Measurements from ENCODE around the gene FMNL2. TPM values are rescaled to one million over a fixed set of nuclear protein-coding genes. Genes with fewer than 3 reads are reported as not detected.
A peak's percentile ranks its signal among the peaks of the same experiment; 100 is the strongest.

The FMNL2 gene
- total RNA-seq, 1 donor from 2014 or later: 56.6 TPM

DNA sequence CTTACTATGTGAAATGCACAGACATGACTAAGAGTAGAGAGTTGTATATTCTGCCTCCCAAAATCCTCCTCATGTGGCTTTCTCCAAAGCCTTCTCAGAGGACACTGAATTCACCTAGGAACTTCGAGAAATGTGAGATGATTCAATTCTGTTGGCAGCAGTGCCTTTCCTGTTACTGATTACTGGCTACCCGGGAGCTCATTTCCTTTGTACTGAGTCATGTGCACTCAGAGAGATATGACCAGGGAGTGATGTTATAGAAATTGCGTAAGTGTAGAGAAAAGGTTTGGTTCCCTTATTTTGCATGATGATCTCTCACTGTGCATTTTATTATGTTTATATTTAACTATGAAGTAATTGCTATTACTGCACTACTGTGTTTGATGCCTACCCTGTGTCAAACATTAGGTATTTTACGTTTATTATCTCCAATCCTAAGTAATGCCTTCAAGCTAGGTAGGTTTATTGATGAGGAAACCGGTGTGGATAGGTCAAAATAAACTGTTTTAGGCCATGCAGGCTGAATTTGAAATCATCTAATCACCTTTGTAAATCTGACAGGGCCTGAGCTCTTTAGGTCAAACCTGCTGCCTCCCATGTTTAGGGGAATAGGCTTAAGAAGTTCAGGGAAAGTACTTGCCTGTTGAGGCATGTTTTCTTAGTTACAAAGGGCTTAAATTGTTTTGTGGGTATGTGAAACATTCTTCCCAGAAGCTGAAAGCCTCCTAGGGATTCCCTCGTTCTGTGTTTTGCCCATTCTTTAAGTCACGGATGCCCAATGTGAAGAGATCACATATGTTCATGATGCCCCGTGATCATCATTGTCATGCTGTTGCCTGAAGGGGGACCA, 86.8 kb downstream of the FMNL2 start:
- peak; percentile 85 for DNase-seq (ENCODE audit: extremely low read depth, low read depth, low spot score)

DNA sequence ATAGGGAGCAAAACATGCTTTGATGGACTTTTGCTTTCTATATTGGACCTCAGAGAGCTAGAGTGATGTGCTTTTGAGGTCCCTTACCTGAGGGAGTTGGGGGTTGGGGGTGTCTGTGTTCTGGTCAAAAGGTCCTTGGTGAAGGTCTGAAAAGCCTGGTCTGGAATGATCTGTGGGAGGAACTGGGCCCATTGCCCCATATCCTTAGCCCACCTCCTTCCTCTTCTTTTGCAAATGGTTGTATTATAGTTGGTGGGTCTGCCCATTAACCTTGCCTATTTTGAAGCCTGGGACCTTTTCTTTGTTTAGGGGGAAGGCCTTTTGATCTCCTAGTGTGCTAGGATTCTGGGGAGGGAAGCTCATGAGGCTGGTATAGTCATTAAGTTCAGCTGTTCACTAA, 88.7 kb downstream of the FMNL2 start:
- no peak for DNase-seq (ENCODE audit: extremely low read depth, low read depth, low spot score)

DNA sequence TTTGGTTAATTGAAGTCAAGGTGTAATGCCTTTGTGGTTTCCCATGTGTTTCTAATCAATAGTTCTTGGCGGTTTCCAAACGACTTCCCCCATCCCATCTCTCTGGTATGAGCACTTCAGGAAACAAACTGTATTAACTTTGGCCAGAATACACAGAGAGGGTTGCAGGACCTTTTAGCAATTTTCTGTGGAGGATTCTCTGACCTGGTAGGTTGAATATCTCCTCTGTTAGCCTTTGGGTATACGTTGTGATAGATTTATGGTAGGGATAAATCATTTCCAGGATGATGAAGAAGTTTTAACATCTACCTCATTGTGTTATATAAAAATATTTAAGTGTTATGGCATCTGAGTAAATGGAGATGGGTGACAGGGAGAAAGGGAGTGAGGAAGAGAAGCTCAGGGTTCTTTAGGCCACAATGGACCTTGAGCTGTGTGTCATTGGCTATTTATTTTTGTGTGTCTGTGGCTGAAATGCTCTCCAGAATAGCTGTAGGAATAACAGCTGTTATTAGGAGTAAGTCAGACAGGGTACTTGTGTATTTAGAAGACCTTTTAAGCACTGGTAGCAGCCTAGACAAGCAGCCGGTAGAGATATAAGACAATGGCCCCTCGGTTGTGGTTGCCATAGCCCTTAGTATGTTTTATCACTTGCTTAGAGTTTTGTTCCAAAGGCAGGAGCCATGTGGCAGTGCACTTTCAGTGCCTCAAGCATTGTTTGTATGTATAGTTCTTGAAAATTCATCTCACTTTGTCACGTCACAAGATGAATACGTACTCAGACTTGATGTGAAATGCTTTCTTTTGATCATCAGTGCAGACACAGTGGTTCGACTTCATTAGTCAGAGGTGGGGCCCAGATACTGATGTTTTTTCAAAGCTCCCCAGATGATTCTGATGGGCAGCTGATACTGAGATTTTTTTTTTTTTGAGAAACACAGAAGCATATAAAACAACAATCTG, 91.1 kb downstream of the FMNL2 start:
- no peak for DNase-seq (ENCODE audit: extremely low read depth, low read depth, low spot score)

DNA sequence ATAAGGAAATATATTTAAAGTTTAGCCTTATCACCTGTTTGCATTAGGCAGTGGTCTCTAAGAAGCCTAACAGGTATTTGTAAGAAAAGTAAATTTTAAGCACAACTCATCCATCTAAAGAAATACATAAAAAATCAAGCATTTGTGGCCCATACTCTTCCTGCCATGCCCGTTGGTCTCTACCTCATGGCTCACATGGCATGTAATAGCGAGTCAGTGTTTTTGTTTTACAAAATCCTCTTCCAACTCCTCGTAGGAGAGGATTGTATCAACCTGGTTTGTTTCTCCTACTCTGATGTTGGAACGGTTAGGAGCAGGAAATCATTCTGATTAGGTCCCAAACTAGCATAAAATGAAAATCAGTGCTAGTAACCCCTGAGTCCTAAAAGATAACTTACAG, 91.8 kb downstream of the FMNL2 start:
- no peak for DNase-seq (ENCODE audit: extremely low read depth, low read depth, low spot score)

DNA sequence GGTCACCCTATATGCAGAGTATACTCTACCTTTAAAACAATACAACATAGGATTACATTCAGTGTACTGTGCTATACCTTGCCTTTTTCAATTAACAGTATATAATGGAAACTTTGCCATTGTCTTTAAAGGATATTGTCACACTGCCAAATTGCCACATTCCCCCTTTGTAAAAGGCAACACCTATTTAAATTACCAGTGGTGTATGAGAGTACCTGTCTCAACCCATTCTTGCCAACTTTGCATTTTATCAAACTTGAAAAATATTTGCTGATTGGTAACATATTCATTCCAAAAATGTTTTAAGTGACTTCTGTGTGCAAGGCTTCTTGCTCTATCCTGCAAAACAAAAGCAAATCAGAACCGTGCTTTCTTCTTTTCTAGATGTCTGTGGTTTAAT, 92.9 kb downstream of the FMNL2 start:
- no peak for DNase-seq (ENCODE audit: extremely low read depth, low read depth, low spot score)

DNA sequence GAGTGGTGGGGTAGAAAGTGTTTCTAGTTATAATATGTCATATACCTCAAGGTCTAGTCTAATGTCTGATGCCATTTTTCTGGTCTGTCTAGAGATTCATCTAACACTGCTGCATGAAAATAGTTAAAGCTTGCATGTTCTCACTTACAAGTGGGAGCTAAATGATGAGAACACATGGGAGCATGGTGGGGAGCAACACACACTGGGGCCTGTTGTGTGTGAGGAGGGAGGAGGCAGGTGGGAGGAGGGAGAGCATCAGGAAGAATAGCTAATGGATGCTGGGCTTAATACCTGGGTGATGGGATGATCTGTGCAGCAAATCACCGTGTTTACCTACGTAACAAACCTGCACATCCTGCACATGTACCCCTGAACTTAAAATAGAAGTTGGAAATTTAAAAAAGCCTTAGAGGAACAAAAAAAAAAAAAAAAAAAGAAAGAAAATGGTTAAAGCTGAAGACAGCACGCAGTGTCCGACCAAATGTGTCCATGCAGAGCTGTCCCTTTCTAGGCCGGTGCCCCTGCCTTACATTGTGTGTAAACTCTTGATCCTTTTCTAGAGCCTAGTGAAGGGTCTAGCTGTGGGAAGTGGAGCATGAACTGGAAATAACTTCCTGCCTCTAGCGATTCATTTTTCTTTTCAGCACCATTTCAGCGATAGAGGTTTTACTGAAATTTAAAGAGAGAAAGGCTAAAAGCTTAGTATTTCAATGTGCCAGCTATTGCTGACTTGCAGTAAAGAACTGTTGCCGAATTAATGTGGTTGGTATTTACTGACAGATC, 94.0 kb downstream of the FMNL2 start:
- DNase-seq (ENCODE audit: extremely low read depth, low read depth, low spot score): no peak

DNA sequence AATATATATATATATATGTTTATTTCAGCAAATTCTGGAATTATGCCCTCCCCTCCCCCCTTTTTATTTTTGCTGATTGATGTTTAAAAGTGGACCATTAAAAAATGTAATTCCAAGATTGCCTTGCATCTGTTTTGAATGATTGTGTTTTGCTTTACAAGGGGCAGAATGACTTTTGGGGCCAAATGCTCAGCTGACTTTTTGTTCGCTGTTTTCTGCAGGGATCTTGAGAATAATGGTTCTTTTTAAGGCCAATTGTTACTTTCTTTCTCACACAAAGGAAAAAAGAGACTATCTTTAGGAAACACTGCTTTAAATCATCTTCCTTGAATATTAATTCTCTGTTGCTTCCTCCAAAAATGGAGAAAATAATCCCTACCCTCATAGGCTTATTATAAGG, 95.9 kb downstream of the FMNL2 start:
- no peak for DNase-seq (ENCODE audit: extremely low read depth, low read depth, low spot score)

DNA sequence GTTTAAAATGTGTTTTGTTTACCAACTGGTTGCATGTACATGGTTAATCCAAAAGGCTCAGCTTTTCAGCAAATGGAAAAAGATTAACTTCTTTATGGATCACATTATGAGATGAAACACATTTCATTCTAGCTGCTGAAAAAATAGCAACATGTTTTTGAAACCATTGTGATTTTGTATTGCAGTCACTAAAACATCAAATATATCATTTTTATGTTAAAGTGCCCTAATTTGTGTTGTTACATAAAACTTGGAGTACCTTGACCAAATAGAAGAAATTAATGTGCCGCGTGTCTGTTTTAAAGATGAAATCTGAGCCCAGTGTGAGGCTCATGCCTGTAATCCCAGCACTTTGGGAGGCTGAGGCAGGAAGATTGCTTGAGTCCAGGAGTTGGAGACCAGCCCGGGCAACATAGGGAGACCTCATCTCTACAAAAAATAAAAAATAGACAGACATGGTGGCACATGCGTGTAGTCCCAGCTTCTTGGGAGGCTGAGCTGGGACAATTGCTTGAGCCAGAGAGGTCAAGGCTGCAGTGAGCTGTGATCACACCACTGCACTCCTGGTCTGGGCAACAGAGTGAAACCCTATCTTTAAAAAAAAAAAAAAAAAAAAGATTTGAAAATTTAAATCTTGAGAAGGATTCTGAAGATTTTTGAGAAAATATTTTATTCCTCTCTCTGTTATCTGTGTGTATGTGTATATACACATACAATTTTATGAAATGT, 96.6 kb downstream of the FMNL2 start:
- DNase-seq (ENCODE audit: extremely low read depth, low read depth, low spot score): no peak

DNA sequence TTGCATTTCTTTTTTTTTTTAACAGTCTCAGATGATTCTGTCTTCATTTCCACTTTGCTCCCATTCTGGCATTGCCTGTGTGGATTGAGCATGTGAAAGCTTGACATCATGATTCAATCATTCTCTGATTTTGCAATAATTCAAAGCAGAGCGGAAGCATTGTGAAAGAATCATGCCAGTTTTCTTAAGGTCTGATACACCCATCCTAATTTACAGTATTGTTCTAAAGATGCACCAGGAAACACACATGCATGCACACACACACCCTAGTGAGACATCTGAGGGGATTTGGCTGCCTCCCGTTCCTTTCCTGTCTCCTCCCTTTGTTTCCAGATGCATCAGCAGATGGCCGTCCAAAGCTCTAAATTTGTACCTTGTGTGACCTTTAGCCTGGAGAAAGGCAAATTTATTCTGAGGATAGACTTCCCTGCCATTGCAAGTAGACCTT, 97.3 kb downstream of the FMNL2 start:
- DNase-seq (ENCODE audit: extremely low read depth, low read depth, low spot score): no peak

DNA sequence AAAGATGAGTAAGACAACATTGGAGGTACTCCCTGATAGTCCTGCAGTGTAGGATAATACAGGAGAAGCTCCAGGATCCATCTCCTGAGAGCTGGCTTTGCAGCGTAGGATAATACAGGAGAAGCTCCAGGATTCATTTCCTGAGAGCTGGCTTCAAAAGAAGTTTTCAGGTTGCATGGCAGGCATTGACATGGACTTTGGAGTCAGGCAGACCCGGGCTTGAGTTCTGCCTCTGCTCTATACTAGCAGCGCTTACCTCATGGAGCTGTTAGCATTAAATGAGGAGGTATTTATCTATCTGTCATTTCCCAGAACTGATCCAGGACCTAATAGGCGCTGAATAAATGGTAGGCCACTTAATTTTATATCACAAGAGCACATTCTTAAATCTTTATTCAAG, 97.8 kb downstream of the FMNL2 start:
- no peak for DNase-seq (ENCODE audit: extremely low read depth, low read depth, low spot score)

DNA sequence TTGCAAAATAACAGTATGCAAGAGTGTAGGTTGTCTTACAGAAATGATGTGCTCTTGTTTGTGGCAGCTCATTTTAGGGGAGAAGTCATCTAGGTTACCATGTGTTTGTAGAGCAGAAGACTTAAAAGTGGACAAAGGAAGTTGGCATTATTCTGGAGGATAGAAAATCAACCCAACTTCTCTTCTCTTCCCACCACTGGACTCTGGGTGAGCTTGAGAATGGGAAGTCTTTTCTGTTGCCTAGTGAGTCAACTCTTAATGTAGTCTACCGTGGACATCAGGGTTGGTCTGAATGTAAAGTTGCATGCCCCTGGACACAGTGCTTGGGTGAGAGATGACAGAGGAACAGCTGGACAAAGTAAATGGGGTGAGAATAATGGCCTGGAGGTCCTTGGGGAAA, 98.3 kb downstream of the FMNL2 start:
- DNase-seq (ENCODE audit: extremely low read depth, low read depth, low spot score): no peak

DNA sequence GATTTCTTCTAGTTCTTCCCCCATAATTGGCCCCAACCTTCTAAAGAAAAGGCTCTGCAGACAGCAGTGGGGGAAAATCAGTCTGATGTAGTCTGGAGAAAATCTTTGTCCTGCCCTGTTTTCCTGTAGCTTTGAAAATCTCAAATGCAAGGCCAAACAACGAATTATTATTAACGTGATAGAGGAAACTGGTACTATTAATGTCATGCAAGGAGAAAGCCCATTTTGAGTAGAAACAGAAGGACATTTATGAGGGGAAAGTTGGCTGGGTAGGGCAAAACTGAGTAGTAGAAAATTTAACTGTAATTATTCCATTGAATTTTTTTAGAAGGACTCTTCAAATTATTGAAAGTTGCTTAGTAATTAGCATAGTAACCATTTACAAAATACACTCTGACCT, 98.8 kb downstream of the FMNL2 start:
- DNase-seq (ENCODE audit: extremely low read depth, low read depth, low spot score): no peak

DNA sequence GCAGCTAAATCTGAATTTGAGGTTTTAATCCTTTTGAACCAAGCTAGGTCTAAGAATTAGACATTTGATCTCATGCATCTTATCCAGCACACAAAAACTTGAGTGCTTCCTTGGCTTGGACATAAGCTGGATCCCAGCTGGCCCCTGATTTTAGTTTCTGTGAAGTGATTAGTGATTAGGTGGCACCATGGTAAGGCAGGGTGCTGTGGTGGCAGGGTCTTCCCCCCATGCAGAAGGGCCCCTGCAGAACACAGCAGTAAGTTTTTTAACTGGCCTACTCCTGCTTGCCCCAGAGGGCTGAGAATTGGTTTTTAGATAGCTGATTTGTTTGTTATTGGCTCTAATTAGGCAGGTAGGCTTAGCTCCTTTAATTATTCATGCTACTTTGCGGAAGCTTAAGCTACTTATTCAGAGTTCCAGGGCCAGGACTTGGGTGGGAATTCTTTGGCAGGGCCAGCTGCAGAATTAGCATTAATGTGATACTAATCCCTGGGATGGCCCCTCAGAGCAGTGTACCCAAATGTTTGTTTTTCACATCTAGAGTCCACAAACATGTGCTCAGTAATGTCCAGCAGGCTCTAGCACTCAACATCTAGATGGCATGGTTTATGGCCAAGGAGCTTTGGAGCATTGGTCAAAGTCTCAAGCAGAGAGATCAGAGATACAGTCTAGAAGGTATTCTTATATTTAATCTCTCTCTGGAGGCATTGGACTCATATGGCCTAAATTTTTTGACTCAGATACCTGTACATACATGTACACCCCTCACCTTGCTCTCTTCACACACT, 99.6 kb downstream of the FMNL2 start:
- no peak for DNase-seq (ENCODE audit: extremely low read depth, low read depth, low spot score)

DNA sequence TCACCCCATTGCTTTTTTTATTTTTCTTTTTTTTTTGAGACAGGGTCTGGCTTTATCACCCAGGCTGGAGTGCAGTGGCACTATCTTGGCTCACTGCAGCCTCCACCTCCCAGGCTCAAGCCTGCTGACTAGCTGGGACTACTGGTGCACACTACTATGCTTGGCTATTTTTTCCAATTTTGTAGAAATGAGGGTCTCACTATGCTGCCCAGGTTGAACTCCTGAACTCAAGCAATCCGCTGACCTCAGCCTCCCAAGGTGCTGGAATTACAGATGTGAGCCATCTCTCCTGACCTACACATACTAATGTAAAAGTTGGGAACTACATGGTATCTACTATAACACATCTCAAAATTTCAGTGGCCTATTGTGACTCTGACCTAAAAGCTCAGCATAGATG, 101.2 kb downstream of the FMNL2 start:
- no peak for DNase-seq (ENCODE audit: extremely low read depth, low read depth, low spot score)

DNA sequence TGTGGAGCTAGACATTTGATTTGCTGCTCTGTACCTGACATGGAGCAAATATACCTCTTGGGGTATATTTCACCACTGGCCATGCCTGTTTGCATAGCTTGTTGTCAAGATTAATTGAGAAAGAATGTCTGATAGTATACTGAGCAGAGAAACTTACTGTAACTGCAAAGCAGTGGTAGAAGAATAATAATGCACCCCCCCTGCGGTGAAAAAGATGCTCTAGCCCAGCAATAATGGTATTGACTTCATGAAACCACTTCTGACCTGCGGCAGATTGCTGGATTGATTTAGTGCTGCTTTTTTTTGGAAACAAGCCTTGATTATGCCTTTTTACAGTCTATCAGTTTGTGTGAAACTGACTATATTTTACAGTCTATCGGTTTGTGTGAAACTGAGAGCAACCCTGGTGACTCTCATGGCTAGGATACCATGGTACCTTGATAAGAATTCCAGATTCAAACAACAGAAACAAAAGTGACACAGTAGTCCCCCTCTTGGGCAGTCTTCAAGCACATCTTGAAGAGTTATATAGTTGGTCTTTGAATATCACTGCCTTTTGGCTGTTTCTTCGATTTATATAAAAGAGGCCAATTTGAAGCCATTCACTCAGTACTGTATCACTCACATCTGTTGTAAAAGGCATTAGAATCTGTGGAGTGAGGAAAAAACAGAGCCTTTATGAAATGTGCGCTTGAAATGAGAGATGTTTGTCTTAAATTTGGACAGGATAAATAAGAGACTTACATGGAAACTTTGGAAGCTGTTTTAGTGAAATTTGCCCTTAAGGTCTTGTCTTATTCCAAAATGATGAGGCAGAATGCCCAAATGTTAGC, 102.5 kb downstream of the FMNL2 start:
- no peak for DNase-seq (ENCODE audit: extremely low read depth, low read depth, low spot score)

DNA sequence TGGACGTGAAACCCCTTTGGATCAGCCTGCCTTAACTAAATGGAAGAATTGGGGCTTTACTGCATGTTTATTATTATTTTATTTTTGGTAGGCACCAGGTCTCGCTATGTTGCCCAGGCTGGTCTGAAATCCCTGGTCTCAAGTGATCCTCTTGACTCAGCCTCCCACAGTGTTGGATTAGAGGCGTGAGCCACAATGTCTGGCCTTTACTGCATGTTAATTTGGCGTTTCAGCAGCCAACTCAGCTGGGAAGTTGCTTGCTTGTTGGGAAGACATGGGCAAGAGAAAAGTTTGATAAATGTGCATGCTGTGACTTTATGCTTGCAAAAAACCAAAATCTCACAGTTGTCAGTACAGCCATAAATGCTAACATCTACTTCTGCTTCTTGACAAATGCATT, 105.1 kb downstream of the FMNL2 start:
- DNase-seq (ENCODE audit: extremely low read depth, low read depth, low spot score): no peak

DNA sequence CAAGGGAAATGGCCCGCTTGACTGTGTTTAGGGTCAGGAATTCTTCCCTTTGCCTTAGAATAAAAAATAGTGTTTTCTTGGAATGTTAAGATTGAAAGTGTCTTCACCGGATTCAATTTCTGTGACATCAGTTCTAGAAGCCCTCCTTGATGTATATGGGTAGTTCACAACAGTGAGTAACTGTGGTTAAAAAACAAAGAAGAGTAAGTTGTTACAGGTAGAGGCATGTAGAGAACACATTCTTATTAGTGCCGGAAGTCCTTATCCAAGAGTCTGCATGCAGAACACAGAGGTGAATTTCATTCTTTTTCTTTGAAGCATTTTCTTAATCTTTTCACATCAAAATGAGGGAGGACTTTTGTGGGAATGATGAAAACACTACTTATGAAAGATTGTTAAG, 105.5 kb downstream of the FMNL2 start:
- no peak for DNase-seq (ENCODE audit: extremely low read depth, low read depth, low spot score)

DNA sequence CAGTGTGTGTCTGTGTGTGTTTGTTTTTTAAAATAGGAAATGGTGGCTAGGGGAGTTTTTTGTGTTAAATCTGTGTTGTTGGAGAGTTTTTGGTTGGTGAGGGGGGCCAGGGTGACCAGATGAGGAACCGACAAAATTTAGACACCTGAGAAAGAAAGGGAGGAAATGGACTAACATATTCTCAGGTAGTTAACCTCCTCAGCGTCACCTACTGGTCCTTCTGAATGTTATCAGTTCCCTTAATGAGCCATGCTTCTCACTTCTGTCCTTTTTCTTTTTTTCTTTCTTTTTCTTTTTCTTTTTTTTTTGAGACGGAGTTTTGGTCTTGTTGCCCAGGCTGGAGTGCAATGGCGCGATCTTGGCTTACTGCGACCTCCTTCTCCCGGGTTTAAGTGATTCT, 107.0 kb downstream of the FMNL2 start:
- DNase-seq (ENCODE audit: extremely low read depth, low read depth, low spot score): no peak

DNA sequence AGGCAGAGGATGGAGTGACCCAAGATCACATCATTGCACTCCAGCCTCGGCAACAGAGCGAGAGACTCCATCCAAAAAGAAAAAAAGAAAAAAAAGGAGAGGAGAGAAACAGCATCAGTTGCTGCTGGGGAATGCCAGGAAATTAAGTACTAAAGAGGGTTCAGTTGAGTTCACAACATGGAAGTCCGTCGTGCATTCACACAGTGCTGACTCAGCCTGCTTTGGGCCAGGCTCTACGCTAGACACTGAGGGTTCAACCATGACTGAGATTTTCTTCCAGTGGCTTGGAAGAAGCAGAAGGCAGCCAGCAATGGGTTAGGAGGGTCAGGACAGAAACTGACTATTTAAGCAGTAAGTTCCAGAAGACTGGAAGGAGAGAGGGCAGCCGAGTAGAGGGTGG, 108.8 kb downstream of the FMNL2 start:
- DNase-seq (ENCODE audit: extremely low read depth, low read depth, low spot score): no peak

Measured in glomerular endothelial cell (primary cell).